DND-41 (cell line): ENCODE results near the gene VPS33A.

Source experiments
- CTCF ChIP-seq: IDR thresholded peaks from 2 replicates; pipeline ENCODE4 v1.5.1; 2012; ENCODE audit warnings: borderline replicate concordance, low read length, moderate library complexity, mild to moderate bottlenecking; ENCODE audit not compliant: poor library complexity, severe bottlenecking; ENCODE audit errors: extremely low read depth
- EZH2 ChIP-seq: IDR thresholded peaks from 3 replicates; pipeline ENCODE4 v1.6.1; 2012; ENCODE audit warnings: borderline replicate concordance, low read depth, mild to moderate bottlenecking, moderate library complexity, low read length, inconsistent platforms; ENCODE audit not compliant: severe bottlenecking

GRCh38 chr12:122182887-122183587 lies 83.3 kb downstream of the VPS33A start, which contains the start of gene LRRC43:
- TF ChIP-seq CTCF (no peak), EZH2 (no peak)
